Glomerular visceral epithelial cell (primary cell): ENCODE results near the gene DACT2.
"Not testable (repeated sequence)": the region's sequence is repeated elsewhere in the genome, so short reads cannot be mapped to it uniquely, and the experiment has no call there.

Source experiments
- DNase-seq: peaks from one replicate; pipeline ENCODE4 v3.0.0-alpha.2; 2016; ENCODE audit errors: extremely low spot score

The DACT2 gene

GRCh38 chr6:168301648-168302398 is 17.8 kb downstream of the DACT2 start:
- no peak for DNase-seq

GRCh38 chr6:168300975-168301647 is 18.5 kb downstream of the DACT2 start:
- no peak for DNase-seq

GRCh38 chr6:168299541-168300511 is 19.8 kb downstream of the DACT2 start:
- no peak for DNase-seq

GRCh38 chr6:168297643-168298042 is 21.9 kb downstream of the DACT2 start:
- DNase-seq: no peak

- DNase-seq: no peak
These were observed 24.7 kb downstream of the DACT2 start for GRCh38 chr6:168294901-168295300.

- no peak for DNase-seq
These were observed 25.7 kb downstream of the DACT2 start for GRCh38 chr6:168293636-168294530.

GRCh38 chr6:168292826-168293225 is 26.8 kb downstream of the DACT2 start:
- DNase-seq: no peak

- no peak for DNase-seq
These were observed 28.1 kb downstream of the DACT2 start for GRCh38 chr6:168291450-168291849.

- no peak for DNase-seq
These were observed 29.5 kb downstream of the DACT2 start for GRCh38 chr6:168290095-168290494.

- no peak for DNase-seq
These were observed 30.0 kb downstream of the DACT2 start for GRCh38 chr6:168289571-168289962.

- no peak for DNase-seq
These were observed 30.6 kb downstream of the DACT2 start for GRCh38 chr6:168288781-168289570.

- DNase-seq: not testable (repeated sequence)
These were observed 32.1 kb downstream of the DACT2 start for GRCh38 chr6:168287460-168287859.

- not testable (repeated sequence) for DNase-seq
These were observed 32.7 kb downstream of the DACT2 start for GRCh38 chr6:168286771-168287446.

- no peak for DNase-seq
These were observed 33.5 kb downstream of the DACT2 start for GRCh38 chr6:168286116-168286515.

GRCh38 chr6:168285456-168285855 is 34.1 kb downstream of the DACT2 start:
- no peak for DNase-seq

- no peak for DNase-seq
These were observed 35.4 kb downstream of the DACT2 start for GRCh38 chr6:168284187-168284586.

- no peak for DNase-seq
These were observed 35.9 kb downstream of the DACT2 start for GRCh38 chr6:168283686-168284025.

- no peak for DNase-seq
These were observed 36.4 kb downstream of the DACT2 start for GRCh38 chr6:168282985-168283685.

GRCh38 chr6:168281826-168282225 is 37.8 kb downstream of the DACT2 start:
- DNase-seq: no peak
